Naive thymus-derived CD4-positive, alpha-beta T cell (primary cell): Measurements from ENCODE around the gene NPFFR1. TPM values are rescaled to one million over a fixed set of nuclear protein-coding genes. Genes with fewer than 3 reads are reported as not detected.

Source experiments
- ATAC-seq: fragments of 150-1000 bp; cut with Tn5 transposase; 2 replicates; pipeline ENCODE4 v1.10.0; 2021; ENCODE audit warnings: mild to moderate bottlenecking, moderate library complexity
- CTCF ChIA-PET: fragments of 350-600 bp; sonication (Branson Sonifier 250); formaldehyde crosslinking; loops from one replicate; lab custom pipeline; 2021; ENCODE audit warnings: antibody characterized with exemption; lab: Charles Lee
- POLR2A ChIA-PET: fragments of 350-600 bp; sonication (Branson Sonifier 250); formaldehyde crosslinking; loops from one replicate; lab custom pipeline; 2021; ENCODE audit warnings: antibody characterized with exemption, inconsistent platforms; lab: Charles Lee
- DNase-seq, 9 donors: peaks; one replicate each; pipeline versions ENCODE4 v3.0.0 to v3.0.0-alpha.2; 2020 to 2022; ENCODE audit warnings: mixed read lengths in 1 of 9
- H3K27ac ChIP-seq: one replicate; pipeline ENCODE4 v1.7.0; 2013; ENCODE audit warnings: mild to moderate bottlenecking, low read depth, low read length, moderate library complexity
- H3K27me3 ChIP-seq, 2 donors: one replicate each; pipeline ENCODE4 v1.7.0; 2013; ENCODE audit warnings: low read length in 2 of 2, mild to moderate bottlenecking in 2 of 2, moderate library complexity in 2 of 2; ENCODE audit not compliant: control insufficient read depth in 2 of 2, insufficient read depth in 2 of 2
- H3K36me3 ChIP-seq, 3 experiments: 1 replicate in 2 of 3; 2 replicates in 1 of 3; pipeline ENCODE4 v1.7.0; 2013; ENCODE audit warnings: low read length in 3 of 3, mild to moderate bottlenecking in 3 of 3, moderate library complexity in 1 of 3; ENCODE audit not compliant: insufficient read depth in 3 of 3, control insufficient read depth in 2 of 3
- H3K4me1 ChIP-seq, 2 donors: one replicate each; pipeline ENCODE4 v1.7.0; 2013; ENCODE audit warnings: low read length in 2 of 2, mild to moderate bottlenecking in 2 of 2, moderate library complexity in 1 of 2; ENCODE audit not compliant: control insufficient read depth in 2 of 2, insufficient read depth in 2 of 2
- H3K4me3 ChIP-seq: 2 replicates; pipeline ENCODE4 v1.7.0; 2013; ENCODE audit warnings: mild to moderate bottlenecking, low read length
- H3K9me3 ChIP-seq, 3 experiments: 1 replicate in 2 of 3; 2 replicates in 1 of 3; pipeline ENCODE4 v1.7.0; 2013; ENCODE audit warnings: low read length in 3 of 3; ENCODE audit not compliant: control insufficient read depth in 2 of 3
- H3K27ac Mint-ChIP-seq, 9 donors: one replicate each; pipeline ENCODE4 v1.8.0; 2020 to 2022; ENCODE audit warnings: mixed read lengths in 9 of 9, mild to moderate bottlenecking in 8 of 9, moderate library complexity in 5 of 9, inconsistent platforms in 2 of 9
- H3K27me3 Mint-ChIP-seq, 5 donors: one replicate each; pipeline ENCODE4 v1.8.0; 2021 to 2022; ENCODE audit warnings: mixed read lengths in 5 of 5, mild to moderate bottlenecking in 1 of 5
- H3K36me3 Mint-ChIP-seq, 5 donors: one replicate each; pipeline ENCODE4 v1.8.0; 2020 to 2022; ENCODE audit warnings: mixed read lengths in 5 of 5, mild to moderate bottlenecking in 3 of 5, inconsistent platforms in 1 of 5
- H3K4me1 Mint-ChIP-seq, 7 donors: one replicate each; pipeline ENCODE4 v1.8.0; 2020 to 2022; ENCODE audit warnings: mixed read lengths in 7 of 7, mild to moderate bottlenecking in 3 of 7, inconsistent platforms in 1 of 7
- H3K4me3 Mint-ChIP-seq, 10 donors: one replicate each; pipeline ENCODE4 v1.8.0; 2020 to 2022; ENCODE audit warnings: mild to moderate bottlenecking in 10 of 10, mixed read lengths in 10 of 10, moderate library complexity in 6 of 10, inconsistent platforms in 2 of 10
- H3K9me3 Mint-ChIP-seq, 11 donors: one replicate each; pipeline ENCODE4 v1.8.0; 2020 to 2022; ENCODE audit warnings: mixed read lengths in 11 of 11, mild to moderate bottlenecking in 4 of 11, inconsistent platforms in 1 of 11, moderate library complexity in 1 of 11
- intact Hi-C, 2 donors: fragments of 100-400 bp; cut with micrococcal nuclease; formaldehyde crosslinking; loops; one replicate each; pipeline ENCODE4 v1.15.1; 2023
- polyA plus RNA-seq, 2 donors: library from polyadenylated mRNA; unstranded; fragments of 300-500 nt; fragmentation: Illumina TruSeq; gene quantifications; one replicate each; pipeline ENCODE4 v1.2.3, GENCODE V29; 2021
- total RNA-seq, 6 experiments: library from RNA in 5 of 6; stranded (reverse) in 5 of 6; gene quantifications; 1 replicate in 5 of 6; 2 replicates in 1 of 6; pipeline ENCODE4 v1.2.3 and lab custom pipeline; 2021 to 2026

The NPFFR1 gene
- total and polyA plus RNA-seq, 7 experiments from 2014 or later, result 0.05 TPM; not detected in 6

GRCh38 chr10:70328967-70329366, 45.2 kb upstream of the NPFFR1 start:
- H3K4me1 ChIP-seq, result peaks cover 9 to 29% of the 10 kb centered on the region in 2 donors
- intact Hi-C loops, result no loop called here
- Mint-ChIP-seq H3K27me3 (peaks cover 0 to 3% (median 0%) of the 10 kb centered on the region in 5 donors), H3K27ac (peak overlapping the region in 1 of 9 donors; percentile 42), H3K4me1 (peaks cover 17 to 38% (median 20%) of the 10 kb centered on the region in 7 donors), H3K36me3 (peaks cover 0 to 7% (median 4%) of the 10 kb centered on the region in 5 donors), H3K4me3 (no peak overlapping the region), H3K9me3 (peaks cover 0 to 4% (median 0%) of the 10 kb centered on the region in 11 donors)
- no peaks in the 10 kb centered on the region for H3K9me3 ChIP-seq
- ChIA-PET CTCF (no interaction called here), POLR2A (no interaction called here)
- no peaks in the 10 kb centered on the region for H3K27me3 ChIP-seq
- DNase-seq (no peak), ATAC-seq (no peak)
- no peak overlapping the region for H3K4me3 ChIP-seq
- H3K36me3 ChIP-seq, result no peaks in the 10 kb centered on the region
- no peak overlapping the region for H3K27ac ChIP-seq

- Mint-ChIP-seq H3K4me1 (peaks cover 19 to 47% (median 27%) of the 10 kb centered on the region in 7 donors), H3K27ac (no peak overlapping the region)
These were observed 44.2 kb upstream of the NPFFR1 start for GRCh38 chr10:70328018-70328417.

GRCh38 chr10:70324951-70325781, 41.4 kb upstream of the NPFFR1 start:
- H3K4me1 ChIP-seq, result peaks cover 0 to 19% of the 10 kb centered on the region in 2 donors
- H3K27me3 ChIP-seq, result no peaks in the 10 kb centered on the region
- peaks cover 0 to 11% (median 0%) of the 10 kb centered on the region in 5 donors for H3K36me3 Mint-ChIP-seq
- H3K27ac Mint-ChIP-seq, result peak overlapping the region in 2 of 9 donors; percentile 3 to 41
- no peaks in the 10 kb centered on the region for H3K9me3 Mint-ChIP-seq
- no peak overlapping the region for H3K4me3 Mint-ChIP-seq
- ATAC-seq (no peak), DNase-seq (no peak)
- intact Hi-C loops, result no loop called here
- ChIA-PET CTCF (no interaction called here), POLR2A (interaction anchor here (0.6 kb wide), 1 partner anchor 343 kb away, joined by 3 read pairs; no protein-coding TSS in a partner anchor)
- H3K4me3 ChIP-seq, result no peak overlapping the region
- no peak overlapping the region for H3K27ac ChIP-seq
- no peaks in the 10 kb centered on the region for H3K36me3 ChIP-seq
- H3K4me1 Mint-ChIP-seq, result peaks cover 0 to 35% (median 18%) of the 10 kb centered on the region in 7 donors
- H3K27me3 Mint-ChIP-seq, result peaks cover 0 to 3% (median 0%) of the 10 kb centered on the region in 5 donors
- H3K9me3 ChIP-seq, result no peaks in the 10 kb centered on the region

More at GRCh38 chr10:70328018-70328417, 44.2 kb upstream of the NPFFR1 start:
- no peak overlapping the region for H3K4me3 ChIP-seq
- H3K27ac ChIP-seq, result no peak overlapping the region
- H3K27me3 ChIP-seq, result no peaks in the 10 kb centered on the region
- ATAC-seq, result no peak
- CTCF ChIA-PET, result no interaction called here
- no peaks in the 10 kb centered on the region for H3K36me3 ChIP-seq
- POLR2A ChIA-PET, result no interaction called here
- H3K9me3 ChIP-seq, result no peaks in the 10 kb centered on the region
- Mint-ChIP-seq H3K4me3 (no peak overlapping the region), H3K27me3 (peaks cover 0 to 3% (median 0%) of the 10 kb centered on the region in 5 donors), H3K36me3 (peaks cover 0 to 4% (median 4%) of the 10 kb centered on the region in 5 donors), H3K9me3 (peaks cover 0 to 4% (median 0%) of the 10 kb centered on the region in 11 donors)
- peaks cover 9 to 38% of the 10 kb centered on the region in 2 donors for H3K4me1 ChIP-seq
- intact Hi-C loops, result no loop called here
- DNase-seq, result no peak

- POLR2A ChIA-PET, result interaction anchor here (0.6 kb wide), 1 partner anchor 343 kb away, joined by 3 read pairs; no protein-coding TSS in a partner anchor
- H3K27ac Mint-ChIP-seq, result peak overlapping the region in 2 of 9 donors; percentile 12 to 51
These were observed 40.6 kb upstream of the NPFFR1 start for GRCh38 chr10:70324339-70324861.

GRCh38 chr10:70323697-70324338, 40.0 kb upstream of the NPFFR1 start:
- Histone ChIP-seq H3K9me3 (no peaks in the 10 kb centered on the region), H3K27ac (no peak overlapping the region), H3K4me3 (no peak overlapping the region), H3K36me3 (no peaks in the 10 kb centered on the region), H3K27me3 (no peaks in the 10 kb centered on the region), H3K4me1 (peaks cover 0 to 19% of the 10 kb centered on the region in 2 donors)
- DNase-seq (no peak), ATAC-seq (peak; percentile 2)
- intact Hi-C loops, result no loop called here
- Mint-ChIP-seq H3K9me3 (no peaks in the 10 kb centered on the region), H3K27me3 (peaks cover 0 to 2% (median 0%) of the 10 kb centered on the region in 5 donors), H3K4me3 (no peak overlapping the region), H3K36me3 (peaks cover 0 to 16% (median 0%) of the 10 kb centered on the region in 5 donors), H3K4me1 (peaks cover 0 to 35% (median 18%) of the 10 kb centered on the region in 7 donors), H3K27ac (peak overlapping the region in 4 of 9 donors; percentile 13 to 62 (median 56))
- CTCF ChIA-PET, result no interaction called here
- POLR2A ChIA-PET, result no interaction called here

More at GRCh38 chr10:70324339-70324861, 40.6 kb upstream of the NPFFR1 start:
- no peak overlapping the region for H3K4me3 ChIP-seq
- Mint-ChIP-seq H3K4me3 (peak overlapping the region in 1 of 10 donors; percentile 16), H3K9me3 (no peaks in the 10 kb centered on the region), H3K36me3 (peaks cover 0 to 16% (median 0%) of the 10 kb centered on the region in 5 donors), H3K4me1 (peaks cover 0 to 35% (median 18%) of the 10 kb centered on the region in 7 donors), H3K27me3 (peaks cover 0 to 3% (median 0%) of the 10 kb centered on the region in 5 donors)
- no peak for DNase-seq
- ATAC-seq, result peak; percentile 53
- CTCF ChIA-PET, result no interaction called here
- no peaks in the 10 kb centered on the region for H3K9me3 ChIP-seq
- no peaks in the 10 kb centered on the region for H3K36me3 ChIP-seq
- intact Hi-C loops, result no loop called here
- no peak overlapping the region for H3K27ac ChIP-seq
- H3K4me1 ChIP-seq, result peaks cover 0 to 19% of the 10 kb centered on the region in 2 donors
- no peaks in the 10 kb centered on the region for H3K27me3 ChIP-seq

- Histone ChIP-seq H3K27ac (no peak overlapping the region), H3K4me3 (no peak overlapping the region), H3K4me1 (peaks cover 0 to 19% of the 10 kb centered on the region in 2 donors), H3K27me3 (no peaks in the 10 kb centered on the region), H3K9me3 (no peaks in the 10 kb centered on the region), H3K36me3 (no peaks in the 10 kb centered on the region)
- POLR2A ChIA-PET, result no interaction called here
- DNase-seq (no peak), ATAC-seq (peak; percentile 34)
- H3K27me3 Mint-ChIP-seq, result no peaks in the 10 kb centered on the region
- CTCF ChIA-PET, result no interaction called here
- peaks cover 0 to 16% (median 0%) of the 10 kb centered on the region in 5 donors for H3K36me3 Mint-ChIP-seq
- H3K4me3 Mint-ChIP-seq, result peak overlapping the region in 6 of 10 donors; percentile 22 to 72 (median 32)
- peak overlapping the region in 8 of 9 donors; percentile 9 to 86 (median 47) for H3K27ac Mint-ChIP-seq
- no peaks in the 10 kb centered on the region for H3K9me3 Mint-ChIP-seq
- intact Hi-C loops, result no loop called here
- H3K4me1 Mint-ChIP-seq, result peaks cover 0 to 35% (median 18%) of the 10 kb centered on the region in 7 donors
These were observed 39.4 kb upstream of the NPFFR1 start for GRCh38 chr10:70323138-70323696.
